ENCODE results near the gene SMPD2.
"Not testable (repeated sequence)": the region's sequence is repeated elsewhere in the genome, so short reads cannot be mapped to it uniquely, and the experiment has no call there.

SMPD2 gene

DNA sequence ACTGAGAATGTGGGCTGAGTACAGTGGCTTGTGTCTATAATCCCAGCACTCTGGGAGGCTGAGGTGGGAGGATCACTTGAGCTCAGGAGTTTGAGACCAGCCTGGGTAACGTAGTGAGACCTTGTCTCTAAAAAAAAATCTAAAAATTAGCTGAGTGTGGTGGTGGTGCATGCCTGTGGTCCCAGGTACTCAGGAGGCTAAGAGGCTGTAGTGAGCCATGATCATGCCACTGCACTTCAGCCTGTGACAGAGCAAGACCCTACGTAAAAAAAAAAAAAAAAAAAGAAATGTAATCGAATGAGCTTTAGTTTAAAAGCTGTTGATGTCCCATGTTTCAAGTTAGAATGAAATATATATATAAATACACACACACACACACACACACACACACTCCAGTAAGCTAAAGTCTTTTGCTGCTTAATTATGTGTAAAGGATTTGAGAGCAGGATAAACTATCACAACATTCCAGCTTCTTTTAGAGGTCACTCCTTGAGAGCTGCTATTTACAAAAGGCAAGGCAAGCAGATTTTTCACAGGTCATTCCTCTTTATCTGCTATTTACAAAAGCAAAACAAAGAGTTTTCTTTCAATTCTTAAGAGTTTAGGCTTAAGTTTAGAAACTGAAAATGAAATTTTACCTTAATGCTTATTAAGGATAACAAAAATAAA, 19.8 kb downstream of the SMPD2 start:
- DNase-seq (ENCODE audit: low read depth in 3 of 3, low spot score in 1 of 3) = no peak

DNA sequence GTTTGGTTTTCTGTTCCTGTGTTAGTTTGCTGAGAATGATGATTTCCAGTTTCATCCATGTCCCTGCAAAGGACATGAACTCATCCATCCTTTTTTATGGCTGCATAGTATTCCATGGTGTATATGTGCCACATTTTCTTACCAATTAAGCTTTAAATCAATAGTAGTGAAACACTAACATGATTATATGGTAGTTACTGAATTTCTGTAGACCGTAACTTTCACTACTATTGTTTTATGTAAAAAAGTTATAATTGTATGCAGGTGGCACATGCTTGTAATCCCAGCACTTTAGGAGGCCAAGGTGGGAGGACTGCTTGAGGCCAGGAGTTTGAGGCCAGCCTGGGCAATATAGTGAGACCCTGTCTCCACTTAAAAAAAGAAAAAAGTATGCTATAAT, 20.7 kb downstream of the SMPD2 start:
- DNase-seq (ENCODE audit: low read depth in 3 of 3, low spot score in 1 of 3) = not testable (repeated sequence)

DNA sequence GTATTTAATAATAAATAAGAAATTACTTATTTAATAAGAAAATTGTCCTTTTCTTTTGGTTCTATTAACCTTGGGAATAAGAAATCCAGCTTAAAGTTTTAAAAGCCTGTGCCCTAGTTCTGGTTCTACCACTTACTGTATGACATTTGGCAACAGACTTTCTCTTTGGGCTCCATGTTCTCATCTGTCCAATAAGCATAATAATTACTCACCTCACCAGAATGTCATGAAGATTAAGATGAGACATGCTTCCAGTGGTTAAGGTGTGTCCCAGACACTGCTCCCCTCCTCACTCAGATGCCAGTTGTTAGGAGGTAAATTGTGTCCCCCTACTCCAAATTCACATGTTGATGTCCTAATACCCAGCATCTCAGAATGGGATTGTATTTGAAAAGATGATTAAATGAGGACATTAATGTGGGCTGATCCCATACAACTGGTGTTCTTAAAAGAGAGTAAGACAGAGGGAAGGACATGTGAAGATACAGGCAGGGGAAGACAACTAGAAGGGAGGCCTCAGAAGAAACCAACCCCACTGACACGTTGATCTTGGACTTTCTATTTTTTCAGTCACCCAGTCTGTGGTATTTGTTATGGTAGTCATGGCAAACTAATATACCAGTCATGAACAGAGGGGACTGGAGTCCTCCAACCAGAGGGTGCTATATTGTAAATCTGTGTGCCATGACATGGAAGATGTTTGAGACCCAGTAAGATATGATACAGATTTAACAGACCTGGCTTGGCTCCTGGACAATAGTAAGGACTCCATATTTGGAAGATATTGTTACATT, 21.4 kb downstream of the SMPD2 start:
- no peak for DNase-seq (ENCODE audit: low read depth in 3 of 3, low spot score in 1 of 3)

DNA sequence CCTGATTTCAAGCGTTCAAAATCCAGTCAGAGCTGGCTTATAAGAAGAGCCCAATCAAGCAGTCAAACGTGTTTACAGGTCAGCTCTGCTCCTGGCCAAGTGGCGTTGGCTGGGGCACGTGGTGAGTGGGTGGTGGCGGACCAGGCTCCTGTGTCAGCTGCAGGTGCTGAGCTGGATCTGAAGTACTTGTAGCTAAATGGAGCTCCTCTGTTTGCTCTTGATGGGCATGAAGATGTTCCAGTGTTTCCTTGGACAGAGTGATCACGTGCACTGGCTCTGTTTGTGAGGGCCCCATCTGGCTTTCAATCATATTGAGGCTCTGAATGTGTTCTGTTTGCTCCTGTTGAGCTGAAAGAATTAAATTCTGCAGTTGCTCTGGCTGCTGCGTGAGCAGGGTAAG, 25.2 kb downstream of the SMPD2 start:
- DNase-seq (ENCODE audit: low read depth in 3 of 3, low spot score in 1 of 3) = no peak

DNA sequence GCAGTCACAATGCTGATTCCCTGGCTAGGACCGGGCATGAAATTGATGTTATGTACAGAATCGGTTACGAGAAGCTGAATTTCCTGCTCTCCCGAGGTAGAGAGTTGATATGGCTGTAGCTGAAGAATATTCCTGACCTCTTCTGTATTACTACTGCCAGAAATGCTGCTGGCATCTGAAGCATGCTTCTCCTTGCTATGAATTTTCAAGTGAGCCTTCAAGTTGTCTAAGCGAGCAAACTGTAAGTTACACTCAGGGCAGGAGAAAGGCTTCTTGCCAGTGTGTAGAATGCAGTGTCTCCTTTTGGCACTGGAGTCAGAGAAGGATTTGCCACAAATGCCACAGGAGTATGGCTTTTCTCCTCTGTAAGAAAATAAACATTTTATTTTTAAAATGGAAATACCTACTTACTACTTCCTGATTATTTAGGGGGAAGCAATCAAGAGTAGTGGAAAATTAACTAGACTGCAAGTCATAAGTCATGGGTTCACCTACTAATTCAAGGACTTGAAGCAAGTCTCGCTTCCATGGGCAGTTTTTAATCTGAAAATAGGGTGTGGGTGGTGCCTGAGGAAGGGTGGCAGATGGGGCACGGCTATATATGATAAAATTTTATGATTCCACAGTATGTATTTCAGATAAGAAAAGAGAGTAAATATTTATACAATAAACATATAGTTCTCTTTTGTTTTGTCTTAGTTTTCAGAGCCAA, 25.8 kb downstream of the SMPD2 start:
- no peak for DNase-seq (ENCODE audit: low read depth in 3 of 3, low spot score in 1 of 3)

DNA sequence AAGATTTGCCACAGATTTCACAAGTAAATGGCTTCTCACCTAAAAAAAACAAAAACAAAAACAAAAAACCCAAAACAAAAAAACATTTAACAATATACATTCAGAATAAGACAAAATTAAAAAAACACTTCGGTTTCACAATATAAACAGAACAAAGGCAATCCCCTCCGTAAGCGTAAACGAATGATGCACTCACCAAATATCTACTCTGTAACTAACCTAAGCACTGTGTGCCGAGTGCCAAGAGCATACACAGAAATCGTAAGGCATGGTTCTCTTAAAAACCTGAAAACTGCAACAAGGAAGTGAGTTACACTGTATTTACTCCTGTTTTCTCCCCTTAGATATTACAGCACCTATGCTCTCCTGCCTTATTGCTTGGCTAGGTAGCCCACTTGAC, 27.2 kb downstream of the SMPD2 start:
- no peak for DNase-seq (ENCODE audit: low read depth in 3 of 3, low spot score in 1 of 3)

DNA sequence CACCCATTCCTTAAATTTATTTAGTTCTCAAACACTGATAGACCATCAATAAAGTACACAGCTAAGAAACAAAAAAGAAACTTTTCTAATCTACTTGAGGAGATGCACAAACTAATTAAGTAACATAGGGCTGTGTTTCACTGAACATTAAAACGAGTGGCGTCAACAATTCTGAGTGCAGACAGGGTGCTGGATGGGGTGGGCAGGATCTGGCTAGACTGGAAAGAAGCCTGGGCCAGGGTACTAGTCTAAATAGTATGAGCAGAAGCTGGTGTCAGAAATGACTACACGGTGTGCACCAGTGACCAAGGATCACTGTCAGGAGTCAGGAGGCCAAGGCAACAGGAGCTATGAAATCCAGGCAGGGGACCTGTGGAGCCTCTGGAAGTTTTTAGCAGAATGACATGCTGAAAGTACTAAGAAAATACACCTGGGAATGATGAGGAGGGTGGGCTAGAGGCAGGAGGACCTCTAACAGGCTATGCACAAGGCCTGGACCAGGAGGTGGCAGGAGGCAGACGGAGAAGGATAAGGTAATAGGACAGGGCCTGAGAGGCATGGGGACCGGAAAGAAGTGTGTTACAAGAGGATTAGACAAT, 29.2 kb downstream of the SMPD2 start:
- no peak for DNase-seq (ENCODE audit: low read depth in 3 of 3, low spot score in 1 of 3)

DNA sequence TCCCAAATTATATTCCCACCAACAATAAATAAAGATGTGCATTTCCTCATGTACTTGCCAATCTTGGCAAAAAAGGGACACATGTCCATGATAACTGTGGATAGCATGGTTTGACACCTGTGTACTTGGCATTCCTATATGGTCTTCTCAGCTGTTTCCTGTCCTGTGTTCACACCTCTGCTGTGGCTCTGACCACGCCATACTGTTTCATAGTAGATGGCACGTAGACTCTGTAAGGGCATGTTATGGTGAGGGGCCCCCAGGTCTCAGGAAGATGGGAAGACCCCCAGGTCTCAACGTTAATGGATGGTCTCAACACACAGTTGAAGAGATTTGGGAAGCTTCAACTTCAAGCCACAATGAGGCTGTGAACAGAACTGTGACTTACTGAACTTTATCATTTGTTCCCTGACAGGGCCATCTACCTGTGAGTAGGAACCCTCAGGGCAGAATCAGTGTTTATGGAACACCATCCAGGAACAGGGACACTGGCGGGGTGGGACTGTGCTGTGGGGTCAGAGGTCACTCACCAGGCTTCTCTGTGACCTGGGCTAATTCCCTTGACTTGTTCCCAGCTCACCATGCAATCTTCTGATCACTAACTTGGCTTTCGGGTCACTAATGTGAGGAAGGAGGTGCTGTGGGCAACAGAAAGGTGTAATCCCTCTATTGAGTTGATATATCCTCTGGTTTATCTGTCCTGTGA, 30.7 kb downstream of the SMPD2 start:
- DNase-seq (ENCODE audit: low read depth in 3 of 3, low spot score in 1 of 3) = no peak

DNA sequence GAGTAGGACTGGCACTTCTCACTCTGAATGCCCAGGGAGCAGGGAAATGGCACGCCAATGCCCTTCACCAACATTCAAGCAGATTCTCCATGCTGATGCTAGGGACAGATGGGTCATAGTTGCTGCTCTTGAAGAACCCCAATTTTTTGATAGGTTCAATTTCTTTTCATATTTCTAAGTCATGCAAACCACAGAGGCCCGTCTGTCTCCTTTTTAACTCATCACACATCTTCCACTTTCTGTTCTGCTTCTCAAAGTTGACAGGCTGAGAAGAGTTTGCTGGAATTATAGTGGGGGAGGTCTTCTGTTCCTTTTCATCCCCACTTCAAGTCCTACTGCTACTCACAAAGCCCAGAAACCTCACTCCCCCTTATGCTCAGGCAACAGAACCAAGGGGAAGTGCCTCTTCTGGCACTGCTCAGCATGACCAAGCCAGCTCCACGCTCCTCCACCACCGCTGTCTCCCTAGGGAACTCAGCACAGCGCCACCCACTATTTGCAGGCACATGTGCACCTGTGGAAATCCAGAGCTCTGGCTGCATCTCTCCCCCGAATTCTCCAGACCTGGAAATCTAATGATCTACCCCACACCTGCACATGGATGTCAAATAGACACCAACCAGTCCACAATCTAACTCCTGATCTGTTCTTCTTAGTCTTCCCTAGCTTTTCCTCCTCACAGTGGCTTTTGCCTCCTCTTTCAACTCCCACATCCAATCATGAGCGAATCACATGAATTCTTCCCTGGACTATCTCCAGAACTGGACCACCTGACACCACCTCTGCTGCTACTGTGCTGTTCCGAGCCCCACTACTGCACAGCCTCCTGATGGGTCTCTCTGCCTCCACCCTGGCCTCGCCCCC, 31.8 kb downstream of the SMPD2 start:
- no peak for DNase-seq (ENCODE audit: low read depth in 3 of 3, low spot score in 1 of 3)

DNA sequence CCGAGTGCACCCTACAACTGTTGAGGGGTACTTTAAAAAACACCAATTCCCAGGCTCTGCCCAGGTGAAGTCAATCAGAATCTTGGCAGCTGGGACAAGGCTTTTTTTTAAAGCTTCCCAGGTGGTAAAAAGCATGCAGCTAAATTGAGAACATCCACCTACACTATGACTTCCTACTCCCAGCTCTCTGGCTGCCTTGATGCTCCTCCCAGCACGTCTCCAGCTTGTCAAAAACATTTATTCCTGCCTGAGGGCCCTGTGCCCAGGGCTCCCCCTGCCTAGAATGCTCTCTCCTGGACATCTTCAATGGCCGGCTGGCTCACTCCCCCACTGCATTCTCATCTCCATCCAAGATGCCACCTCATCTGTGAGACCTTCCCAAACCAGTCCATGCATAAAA, 32.6 kb downstream of the SMPD2 start:
- DNase-seq (ENCODE audit: low read depth in 3 of 3, low spot score in 1 of 3) = no peak

DNA sequence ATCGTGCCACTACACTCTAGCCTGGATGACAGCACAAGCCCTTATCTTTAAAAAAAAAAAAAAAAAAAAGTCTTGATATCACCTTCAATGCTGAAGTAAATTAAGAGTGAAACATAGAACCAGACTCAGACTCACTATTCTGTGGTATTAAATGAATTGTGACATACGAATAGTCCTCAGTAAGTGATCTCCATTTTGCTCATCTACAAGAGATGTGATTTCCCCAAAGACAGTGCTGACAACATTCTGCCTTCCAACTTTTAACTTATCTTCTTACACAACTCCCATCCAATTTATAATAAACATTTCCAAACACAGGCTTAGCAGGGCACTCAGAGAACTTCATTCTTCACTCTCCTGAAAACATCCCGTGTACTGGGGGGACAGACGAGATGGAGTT, 34.5 kb downstream of the SMPD2 start:
- no peak for DNase-seq (ENCODE audit: low read depth in 3 of 3, low spot score in 1 of 3)

DNA sequence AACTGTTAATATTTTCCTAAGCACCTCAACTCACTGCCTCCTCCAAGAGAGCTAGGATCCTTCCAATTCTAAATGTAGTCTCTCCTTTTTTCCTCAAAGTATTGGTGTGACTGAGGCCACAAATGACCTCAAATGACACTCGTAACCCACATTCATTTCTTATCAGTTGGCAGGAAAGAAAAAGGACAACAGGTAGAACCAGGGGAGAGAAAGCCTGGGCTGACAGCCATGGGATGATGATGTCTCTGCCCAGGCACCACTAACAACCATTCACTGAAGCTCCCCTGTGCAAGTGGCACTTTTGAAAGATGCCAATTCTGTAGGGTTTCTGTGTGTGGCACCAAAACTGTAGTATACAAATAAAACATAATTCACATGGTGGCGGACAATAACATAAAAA, 35.1 kb downstream of the SMPD2 start:
- DNase-seq (ENCODE audit: low read depth in 3 of 3, low spot score in 1 of 3) = no peak

DNA sequence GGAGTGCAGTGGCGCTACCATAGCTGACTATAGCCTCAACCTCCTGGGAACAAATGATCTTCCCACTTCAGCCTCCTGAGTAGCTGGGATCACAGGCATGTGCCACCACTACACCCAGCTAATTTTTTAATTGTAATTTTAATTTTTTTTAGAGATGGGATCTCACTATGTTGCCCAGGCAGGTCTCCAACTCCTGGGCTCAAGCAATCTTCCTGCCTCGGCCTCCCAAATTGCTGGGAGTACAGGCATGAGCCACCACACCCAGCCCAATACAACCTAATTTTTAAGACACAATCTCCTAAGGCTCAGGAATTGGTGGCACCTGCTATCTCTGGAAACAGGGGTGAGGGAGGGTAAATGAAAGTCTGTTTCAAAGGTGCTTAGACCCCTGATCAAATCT, 36.7 kb downstream of the SMPD2 start:
- DNase-seq (ENCODE audit: low read depth in 3 of 3, low spot score in 1 of 3) = no peak

DNA sequence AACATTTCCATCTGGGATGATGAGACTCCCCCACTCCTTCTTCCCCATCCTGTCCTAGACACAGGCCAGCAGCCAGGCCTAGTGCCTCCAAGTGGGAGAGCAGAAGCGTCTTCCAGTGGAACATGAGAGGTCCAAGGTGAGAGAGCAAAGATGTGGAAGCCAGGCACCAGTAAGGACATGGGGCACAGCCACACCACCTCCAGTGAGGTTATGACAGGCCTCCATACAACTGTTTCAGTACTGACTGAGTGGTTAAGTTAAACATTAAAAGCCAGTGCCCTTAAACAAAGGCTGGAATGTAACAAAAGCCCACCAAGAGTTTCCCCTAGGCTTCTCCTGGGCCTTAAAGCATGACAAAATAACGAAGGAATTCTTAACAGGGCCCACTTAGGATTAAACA, 37.2 kb downstream of the SMPD2 start:
- DNase-seq (ENCODE audit: low read depth in 3 of 3, low spot score in 1 of 3) = no peak

DNA sequence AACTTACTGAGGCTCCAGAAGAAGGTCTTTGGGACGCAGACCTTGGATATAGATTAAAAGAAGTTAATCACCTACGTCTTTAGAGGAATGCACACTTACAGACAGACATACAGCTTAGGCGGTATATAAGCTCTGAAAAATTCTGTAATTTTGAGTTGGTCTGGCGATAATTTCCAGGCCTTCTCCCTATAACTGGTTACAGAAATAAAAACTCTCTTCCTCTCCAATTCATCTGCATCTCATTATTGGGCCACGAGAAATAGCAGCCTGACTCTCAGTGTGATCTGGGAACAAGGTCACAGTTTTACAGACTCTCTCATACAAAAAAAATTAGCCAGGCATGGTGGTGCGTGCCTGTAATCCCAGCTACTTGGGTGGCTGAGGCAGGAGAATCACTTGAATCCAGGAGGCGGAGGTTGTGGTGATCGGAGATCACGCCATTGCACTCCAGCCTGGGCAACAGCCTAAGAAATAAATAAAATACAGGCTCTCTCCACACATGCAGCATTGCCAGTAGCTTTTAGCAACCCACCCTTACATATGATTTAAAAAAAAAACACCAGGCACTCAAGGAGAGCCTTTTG, 37.8 kb downstream of the SMPD2 start:
- DNase-seq (ENCODE audit: low read depth in 3 of 3, low spot score in 1 of 3) = no peak

DNA sequence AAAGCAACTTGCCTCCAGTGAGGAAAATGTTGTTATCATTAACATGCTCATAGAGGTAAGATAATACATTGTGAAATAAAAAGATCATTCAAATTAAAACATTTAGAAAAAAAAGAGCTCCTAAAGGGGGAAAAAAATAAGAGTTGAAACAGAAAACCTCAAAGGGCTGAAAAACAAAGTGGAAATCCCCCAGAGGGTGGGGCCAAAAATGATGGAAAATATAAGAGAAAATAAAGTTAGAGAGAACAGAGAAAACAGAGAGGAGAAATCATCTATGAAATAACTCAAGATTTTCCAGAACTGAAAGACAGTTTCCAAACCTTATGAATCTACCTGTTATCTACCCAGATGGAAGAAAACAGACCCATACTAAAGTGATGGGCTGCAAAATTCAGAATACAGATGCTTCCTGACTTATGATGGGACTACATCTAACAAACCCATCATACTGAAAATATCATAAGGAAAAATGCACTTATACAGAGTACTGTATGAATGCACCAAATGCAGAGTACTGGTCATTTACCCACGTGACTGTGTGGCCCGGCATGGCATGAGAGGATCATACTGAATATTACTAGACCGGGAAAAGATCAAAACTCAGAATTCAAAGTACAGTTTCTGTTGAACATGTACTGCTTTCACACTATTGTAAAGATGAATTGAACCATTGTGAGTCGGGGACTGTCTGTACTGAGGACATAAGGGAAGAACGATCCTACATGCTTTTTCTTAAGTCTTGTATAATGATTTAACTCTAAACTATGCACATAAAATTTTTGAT, 38.5 kb downstream of the SMPD2 start:
- DNase-seq (ENCODE audit: low read depth in 3 of 3, low spot score in 1 of 3) = no peak

DNA sequence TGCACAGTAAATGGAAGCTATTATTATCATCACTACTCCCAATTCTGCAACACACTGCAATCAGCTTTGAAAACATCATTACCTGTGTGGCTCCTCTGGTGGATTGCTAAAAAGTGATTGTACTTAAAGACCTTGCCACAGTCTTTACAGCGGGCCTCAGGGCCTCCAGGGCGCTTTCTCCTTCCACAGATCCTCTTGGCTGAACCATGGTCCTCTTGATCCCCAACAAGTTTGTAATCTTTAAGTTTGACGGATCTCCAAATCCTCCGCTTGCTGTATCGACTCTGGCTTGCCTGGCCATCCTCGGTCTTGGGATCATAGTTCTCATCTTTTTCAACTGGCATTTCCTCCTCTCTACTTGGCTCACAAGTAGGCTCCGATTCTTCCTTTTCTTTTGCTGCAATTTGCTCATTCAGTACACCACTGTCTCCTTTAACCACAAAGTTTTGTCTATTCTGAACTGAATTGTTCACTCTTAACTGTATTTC, 40.5 kb downstream of the SMPD2 start:
- DNase-seq (ENCODE audit: low read depth in 3 of 3, low spot score in 1 of 3) = no peak

DNA sequence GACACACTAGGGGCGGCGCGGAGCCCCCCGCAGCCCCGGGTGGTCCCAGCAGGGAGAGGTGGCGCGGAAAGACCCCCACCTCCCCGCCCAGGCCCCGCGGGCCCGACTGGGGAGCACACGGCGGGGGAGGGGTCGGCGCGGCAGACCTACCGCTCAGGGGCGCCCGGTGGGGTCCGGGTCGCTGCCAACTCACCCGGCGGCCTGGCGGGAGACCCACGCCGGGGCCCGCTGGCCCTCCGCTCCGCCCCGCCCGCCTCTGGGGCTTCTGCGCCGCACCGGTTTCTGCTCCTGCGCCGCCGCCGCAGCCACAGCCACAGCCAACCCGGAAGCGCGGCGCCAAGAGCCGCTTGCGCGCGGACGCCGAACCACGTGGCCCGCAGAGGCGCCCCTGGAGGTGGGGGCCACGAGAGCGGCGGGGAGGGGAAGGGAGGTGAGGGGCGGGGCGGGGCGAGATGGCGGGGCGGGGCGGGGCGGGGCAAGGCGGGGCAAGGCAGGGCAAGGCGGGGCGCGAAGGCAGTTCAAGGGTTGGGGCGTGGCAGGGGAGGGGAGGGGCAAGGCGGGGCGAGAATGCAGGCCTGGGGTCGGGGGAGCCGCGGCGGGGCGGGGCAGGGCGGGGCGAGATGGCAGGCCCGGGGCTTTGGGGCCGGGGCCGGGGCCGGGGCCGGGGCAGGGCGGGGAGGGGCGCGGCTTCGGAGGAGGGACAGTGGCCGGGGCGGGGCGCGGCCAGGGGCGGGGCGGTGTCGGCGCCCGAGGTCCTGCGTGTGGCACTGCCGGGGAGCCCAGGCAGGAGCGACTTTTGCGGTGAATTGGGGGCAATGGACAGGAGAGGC, 42.6 kb downstream of the SMPD2 start, which contains the start of gene ZBTB24:
TSS of gene ZBTB24 (minus strand) at position 315 of the 830 bp plus-strand sequence. CDS start 1,193 bp downstream, outside the sequence.
- peak; percentile 69 to 81 (median 74) for DNase-seq (ENCODE audit: low read depth in 3 of 3, low spot score in 1 of 3)
